Esophagus muscularis mucosa (tissue), 3 donors: Measurements from ENCODE around the gene SUDS3.

Experiments used
- POLR2A ChIP-seq: fragments of 450-650 bp; IDR thresholded peaks from one replicate; pipeline ENCODE4 v1.6.1; 2017; ENCODE audit warnings: antibody characterized with exemption, moderate library complexity, mild to moderate bottlenecking, low read depth
- TF ChIP-seq, protein P1 (sequence below), 3 experiments: fragments of 200-600 bp in 2 of 3; fragments of 450-650 bp in 1 of 3; sonication (generic) in 2 of 3; IDR thresholded peaks; one replicate each; pipeline ENCODE4 v1.5.1; 2017 to 2019; ENCODE audit warnings: antibody characterized with exemption in 3 of 3, mild to moderate bottlenecking in 2 of 3, moderate library complexity in 1 of 3

DNA sequence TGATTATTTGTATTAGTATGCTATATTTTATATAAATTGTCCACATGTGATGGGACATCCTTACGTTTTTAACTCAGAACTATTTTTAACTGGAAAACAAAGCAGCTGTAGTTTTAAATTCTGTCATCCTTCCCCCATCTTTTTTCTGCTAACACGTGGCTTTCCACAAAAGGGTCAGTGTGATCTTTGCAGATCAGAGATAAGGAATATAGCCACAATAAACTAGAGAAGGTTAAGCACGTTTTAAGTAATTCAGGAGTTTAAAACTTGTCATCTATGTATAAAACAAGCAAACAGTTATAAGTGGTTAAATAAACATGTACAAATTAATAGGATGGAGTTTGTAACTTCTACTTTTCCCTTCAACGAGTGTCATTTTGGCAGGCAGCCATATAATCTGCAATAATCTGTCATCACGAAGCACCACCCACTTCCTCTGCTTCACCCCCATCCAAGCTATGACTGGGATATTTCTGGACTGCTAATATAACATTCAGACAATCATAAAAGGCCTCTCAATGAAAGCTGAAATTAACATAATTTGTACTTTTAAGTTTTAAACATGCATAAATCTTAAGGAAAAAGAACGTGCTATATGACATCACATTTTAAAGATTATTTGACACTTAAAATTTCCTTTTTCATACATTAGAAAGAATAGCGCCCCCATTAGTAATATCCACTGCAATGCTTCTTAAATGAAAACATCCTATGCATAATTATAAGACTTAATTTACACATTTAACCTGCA lies 18.9 kb upstream of the SUDS3 start:
- TF ChIP-seq, protein P1, sequence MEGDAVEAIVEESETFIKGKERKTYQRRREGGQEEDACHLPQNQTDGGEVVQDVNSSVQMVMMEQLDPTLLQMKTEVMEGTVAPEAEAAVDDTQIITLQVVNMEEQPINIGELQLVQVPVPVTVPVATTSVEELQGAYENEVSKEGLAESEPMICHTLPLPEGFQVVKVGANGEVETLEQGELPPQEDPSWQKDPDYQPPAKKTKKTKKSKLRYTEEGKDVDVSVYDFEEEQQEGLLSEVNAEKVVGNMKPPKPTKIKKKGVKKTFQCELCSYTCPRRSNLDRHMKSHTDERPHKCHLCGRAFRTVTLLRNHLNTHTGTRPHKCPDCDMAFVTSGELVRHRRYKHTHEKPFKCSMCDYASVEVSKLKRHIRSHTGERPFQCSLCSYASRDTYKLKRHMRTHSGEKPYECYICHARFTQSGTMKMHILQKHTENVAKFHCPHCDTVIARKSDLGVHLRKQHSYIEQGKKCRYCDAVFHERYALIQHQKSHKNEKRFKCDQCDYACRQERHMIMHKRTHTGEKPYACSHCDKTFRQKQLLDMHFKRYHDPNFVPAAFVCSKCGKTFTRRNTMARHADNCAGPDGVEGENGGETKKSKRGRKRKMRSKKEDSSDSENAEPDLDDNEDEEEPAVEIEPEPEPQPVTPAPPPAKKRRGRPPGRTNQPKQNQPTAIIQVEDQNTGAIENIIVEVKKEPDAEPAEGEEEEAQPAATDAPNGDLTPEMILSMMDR (IDR thresholded peaks at IDR 0.05), result no peak
- TF ChIP-seq POLR2A, result no peak
